Activated CD4-positive, alpha-beta memory T cell treated with anti-CD3 and anti-CD28 coated beads for 36 hours (primary cell): ENCODE measurements around the gene TRPM5. TPM values are rescaled to one million over a fixed set of nuclear protein-coding genes. Genes with fewer than 3 reads are reported as not detected.
A peak's percentile ranks its signal among the peaks of the same experiment; 100 is the strongest.

ENCODE experiments used
- CTCF ChIA-PET: fragments of 350-600 bp; sonication (Branson Sonifier 250); formaldehyde crosslinking; loops from one replicate; lab custom pipeline; 2021; ENCODE audit warnings: antibody characterized with exemption, inconsistent platforms; lab: Charles Lee
- POLR2A ChIA-PET: fragments of 350-600 bp; sonication (Branson Sonifier 250); formaldehyde crosslinking; loops from one replicate; lab custom pipeline; 2021; ENCODE audit warnings: antibody characterized with exemption; lab: Charles Lee
- DNase-seq: peaks from one replicate; pipeline ENCODE4 v3.0.0-alpha.2; 2020
- H3K27ac Mint-ChIP-seq: one replicate; pipeline ENCODE4 v1.8.0; 2021; ENCODE audit warnings: mixed read lengths
- H3K27me3 Mint-ChIP-seq: one replicate; pipeline ENCODE4 v1.8.0; 2021; ENCODE audit warnings: mixed read lengths
- H3K36me3 Mint-ChIP-seq: one replicate; pipeline ENCODE4 v1.8.0; 2021; ENCODE audit warnings: mixed read lengths
- H3K4me1 Mint-ChIP-seq: one replicate; pipeline ENCODE4 v1.8.0; 2021; ENCODE audit warnings: low read depth, mixed read lengths
- H3K4me3 Mint-ChIP-seq: one replicate; pipeline ENCODE4 v1.8.0; 2021; ENCODE audit warnings: mild to moderate bottlenecking, mixed read lengths
- H3K9me3 Mint-ChIP-seq: one replicate; pipeline ENCODE4 v1.8.0; 2021; ENCODE audit warnings: mixed read lengths
- intact Hi-C: fragments of 100-400 bp; cut with micrococcal nuclease; formaldehyde crosslinking; loops from one replicate; pipeline ENCODE4 v1.15.1; 2023
- total RNA-seq, 2 experiments: library from RNA; stranded (reverse); gene quantifications; one replicate each; pipeline ENCODE4 v1.2.3, GENCODE V29; 2021

Gene TRPM5
- total RNA-seq, 2 experiments from 2014 or later, result not detected

GRCh38 chr11:2421226-2421994 lies 22.9 kb downstream of the TRPM5 start:
- no peak for DNase-seq
- POLR2A ChIA-PET, result interaction anchor here (1.0 to 1.2 kb wide), 2 partner anchors 117 to 118 kb away, joined by 4 read pairs; no protein-coding TSS in a partner anchor
- CTCF ChIA-PET, result interaction anchor here (0.5 to 9.1 kb wide), 44 partner anchors 10 to 923 kb away, joined by 3 to 340 read pairs (median 5); partner anchors contain the start of genes C11orf21, CD81, KCNQ1 and TSPAN32
- H3K27ac Mint-ChIP-seq, result no peak overlapping the region
- no peaks in the 10 kb centered on the region for H3K9me3 Mint-ChIP-seq
- no peaks in the 10 kb centered on the region for H3K27me3 Mint-ChIP-seq
- peaks cover 2% of the 10 kb centered on the region for H3K4me1 Mint-ChIP-seq
- intact Hi-C loops, result loop anchor here (2.0 kb wide), 2 partner anchors 21 to 235 kb away; partner anchors contain the start of gene TSSC4
- no peaks in the 10 kb centered on the region for H3K36me3 Mint-ChIP-seq
- no peak overlapping the region for H3K4me3 Mint-ChIP-seq

DNA sequence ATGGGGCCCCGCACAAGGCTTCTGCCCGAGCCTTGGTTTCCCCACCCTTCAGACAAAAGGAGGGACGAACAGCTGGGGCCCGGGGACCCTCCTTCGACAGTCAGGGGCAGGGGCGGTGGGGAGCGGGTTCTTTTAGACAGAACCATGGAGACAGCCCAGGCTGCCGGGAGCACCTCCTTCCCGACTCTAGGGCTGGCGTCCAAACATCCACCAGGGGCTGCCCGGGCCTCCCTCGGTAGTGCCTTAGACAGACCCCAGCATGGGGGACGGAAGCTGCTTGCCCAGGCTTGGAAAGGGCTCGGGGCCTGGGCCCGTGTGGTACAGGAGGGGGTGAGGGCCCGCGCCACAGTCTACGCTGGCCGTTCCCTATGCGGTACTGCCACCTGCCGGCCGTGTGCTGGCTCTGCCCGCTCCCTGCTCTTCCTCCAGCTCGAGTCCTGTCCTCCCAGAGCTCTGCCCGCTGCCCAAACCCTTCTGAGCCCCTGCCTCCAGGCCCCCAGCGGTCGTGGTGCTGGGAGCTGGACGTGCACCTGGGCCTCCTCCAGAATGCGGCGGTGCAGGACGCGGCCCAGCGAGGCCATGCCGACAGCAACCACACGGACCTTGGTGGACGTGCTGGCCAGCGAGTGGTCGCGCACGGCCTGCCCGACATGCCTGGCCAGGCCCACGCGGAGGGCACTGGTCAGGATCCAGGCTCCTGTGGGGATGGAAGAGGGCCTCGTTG lies 23.6 kb downstream of the TRPM5 start:
- Mint-ChIP-seq H3K4me3 (no peak overlapping the region), H3K36me3 (no peaks in the 10 kb centered on the region), H3K4me1 (peaks cover 2% of the 10 kb centered on the region), H3K27me3 (no peaks in the 10 kb centered on the region), H3K9me3 (no peaks in the 10 kb centered on the region), H3K27ac (no peak overlapping the region)
- ChIA-PET POLR2A (interaction anchor here (1.0 to 1.2 kb wide), 2 partner anchors 116 to 118 kb away, joined by 4 read pairs; no protein-coding TSS in a partner anchor), CTCF (interaction anchor here (0.5 to 9.1 kb wide), 48 partner anchors 9 to 924 kb away, joined by 3 to 340 read pairs (median 5); partner anchors contain the start of genes C11orf21, CD81, KCNQ1 and TSPAN32)
- peak; percentile 79 for DNase-seq
- intact Hi-C loops, result loop anchor here (1.0 to 2.0 kb wide), 4 partner anchors 20 to 254 kb away; partner anchors contain the start of gene TSSC4

DNA sequence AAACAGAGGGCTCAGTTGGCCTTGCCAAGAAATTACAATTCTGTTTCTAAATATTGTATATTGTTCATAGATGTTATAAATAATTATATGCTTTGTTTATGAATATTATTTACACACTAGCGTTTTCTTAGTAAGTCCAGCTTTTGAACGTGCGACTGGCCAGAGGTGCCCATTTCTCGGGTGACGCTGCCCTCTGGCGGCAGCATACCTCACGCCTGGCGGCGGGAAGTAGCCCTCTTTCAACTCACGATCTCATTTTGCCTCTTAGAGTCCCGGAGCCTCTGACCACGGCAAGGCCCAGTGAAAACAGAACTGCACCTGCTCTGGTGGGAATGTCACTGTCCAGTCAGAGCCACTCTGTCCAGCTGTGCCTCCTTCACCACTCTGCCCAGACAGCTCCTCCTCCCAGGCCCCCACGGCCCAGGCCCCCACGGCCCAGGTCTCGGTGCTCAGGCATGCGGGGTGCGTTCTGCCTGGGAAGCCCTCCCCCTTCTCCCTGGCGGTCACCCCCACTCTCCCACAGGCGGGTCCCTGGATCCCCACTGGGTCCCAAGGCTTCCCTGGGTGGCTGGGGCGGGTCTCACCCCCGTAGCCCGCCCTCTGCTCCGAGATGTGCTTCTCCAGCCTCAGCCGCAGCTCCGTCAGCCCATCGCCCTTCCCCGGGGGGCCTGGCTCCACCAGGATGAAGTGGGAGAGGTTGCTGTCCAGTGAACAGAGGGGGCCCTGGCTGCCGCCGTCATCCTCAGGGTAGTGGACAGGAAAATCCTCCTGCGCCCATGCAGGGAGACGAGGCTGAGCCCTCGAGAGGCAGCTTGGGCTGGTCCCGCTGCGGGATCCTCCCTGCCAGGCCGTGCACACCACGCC lies 24.4 kb downstream of the TRPM5 start:
- Mint-ChIP-seq H3K27me3 (no peaks in the 10 kb centered on the region), H3K36me3 (no peaks in the 10 kb centered on the region), H3K4me1 (peaks cover 2% of the 10 kb centered on the region), H3K9me3 (no peaks in the 10 kb centered on the region), H3K27ac (no peak overlapping the region), H3K4me3 (no peak overlapping the region)
- intact Hi-C loops, result loop anchor here (1.0 to 2.0 kb wide), 5 partner anchors 19 to 254 kb away; partner anchors contain the start of gene TSSC4
- ChIA-PET CTCF (interaction anchor here (0.7 to 9.1 kb wide), 39 partner anchors 9 to 671 kb away, joined by 3 to 340 read pairs (median 6); partner anchors contain the start of genes C11orf21, CD81, KCNQ1 and TSPAN32), POLR2A (interaction anchor here (0.6 to 1.2 kb wide), 3 partner anchors 115 to 256 kb away, joined by 3 to 4 read pairs (median 4); no protein-coding TSS in a partner anchor)
- DNase-seq, result peak; percentile 75

DNA sequence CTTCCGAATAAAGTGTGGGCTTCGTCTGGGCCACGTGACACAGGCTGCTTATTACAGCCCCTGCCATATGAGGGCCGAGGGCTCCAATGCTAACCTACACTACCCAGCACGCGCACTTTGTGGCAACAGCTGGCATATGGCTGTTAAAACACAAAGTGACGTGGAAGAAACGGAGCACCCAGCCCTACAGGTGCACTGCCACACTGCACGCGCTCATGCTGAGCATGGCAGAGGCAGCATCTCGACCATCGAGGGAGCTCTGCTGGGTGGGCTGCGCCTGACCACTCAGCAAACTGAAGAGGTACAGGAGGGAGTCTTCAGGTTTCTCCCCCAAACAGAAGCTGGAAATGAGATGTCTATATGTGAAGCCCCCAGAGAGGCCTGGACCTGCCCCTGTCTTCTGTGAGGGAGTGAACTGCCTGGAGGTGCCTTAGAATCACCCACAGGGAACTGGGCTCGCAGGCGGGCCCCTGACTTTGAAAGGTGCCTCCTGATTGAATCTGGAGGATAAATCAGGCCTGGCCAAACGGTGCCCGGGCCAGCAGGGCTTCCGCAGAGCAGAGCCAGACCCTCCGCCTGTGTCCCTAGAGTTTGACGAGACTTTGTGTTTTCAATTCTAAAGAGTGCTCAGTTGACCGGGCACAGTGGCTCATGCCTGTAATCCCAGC lies 25.5 kb downstream of the TRPM5 start:
- no peaks in the 10 kb centered on the region for H3K9me3 Mint-ChIP-seq
- DNase-seq, result no peak
- no peaks in the 10 kb centered on the region for H3K36me3 Mint-ChIP-seq
- no peak overlapping the region for H3K4me3 Mint-ChIP-seq
- intact Hi-C loops, result loop anchor here (1.0 kb wide), 1 partner anchor 114 kb away; no protein-coding TSS in a partner anchor
- H3K4me1 Mint-ChIP-seq, result peaks cover 2% of the 10 kb centered on the region
- H3K27ac Mint-ChIP-seq, result no peak overlapping the region
- POLR2A ChIA-PET, result interaction anchor here (0.6 kb wide), 1 partner anchor 255 kb away, joined by 3 read pairs; no protein-coding TSS in a partner anchor
- CTCF ChIA-PET, result interaction anchor here (0.7 to 9.1 kb wide), 22 partner anchors 9 to 672 kb away, joined by 3 to 340 read pairs (median 6); partner anchors contain the start of genes C11orf21, CD81, TSPAN32 and TSSC4
- H3K27me3 Mint-ChIP-seq, result no peaks in the 10 kb centered on the region

GRCh38 chr11:2417856-2418692 lies 26.2 kb downstream of the TRPM5 start:
- H3K27me3 Mint-ChIP-seq, result no peaks in the 10 kb centered on the region
- H3K4me3 Mint-ChIP-seq, result no peak overlapping the region
- H3K27ac Mint-ChIP-seq, result no peak overlapping the region
- no peaks in the 10 kb centered on the region for H3K9me3 Mint-ChIP-seq
- intact Hi-C loops, result no loop called here
- ChIA-PET POLR2A (no interaction called here), CTCF (interaction anchor here (0.7 to 9.1 kb wide), 8 partner anchors 9 to 220 kb away, joined by 3 to 340 read pairs (median 8); partner anchors contain the start of genes C11orf21 and TSPAN32)
- DNase-seq, result no peak
- peaks cover 2% of the 10 kb centered on the region for H3K4me1 Mint-ChIP-seq
- H3K36me3 Mint-ChIP-seq, result no peaks in the 10 kb centered on the region

- Mint-ChIP-seq H3K27ac (no peak overlapping the region), H3K4me1 (peaks cover 2% of the 10 kb centered on the region), H3K9me3 (no peaks in the 10 kb centered on the region), H3K27me3 (no peaks in the 10 kb centered on the region), H3K36me3 (no peaks in the 10 kb centered on the region), H3K4me3 (no peak overlapping the region)
- no peak for DNase-seq
- CTCF ChIA-PET, result interaction anchor here (1.2 to 9.1 kb wide), 2 partner anchors 107 to 112 kb away, joined by 4 to 340 read pairs; partner anchors contain the start of genes C11orf21 and TSPAN32
- intact Hi-C loops, result no loop called here
- POLR2A ChIA-PET, result no interaction called here
Observed at GRCh38 chr11:2416765-2417164, 27.5 kb downstream of the TRPM5 start.

DNA sequence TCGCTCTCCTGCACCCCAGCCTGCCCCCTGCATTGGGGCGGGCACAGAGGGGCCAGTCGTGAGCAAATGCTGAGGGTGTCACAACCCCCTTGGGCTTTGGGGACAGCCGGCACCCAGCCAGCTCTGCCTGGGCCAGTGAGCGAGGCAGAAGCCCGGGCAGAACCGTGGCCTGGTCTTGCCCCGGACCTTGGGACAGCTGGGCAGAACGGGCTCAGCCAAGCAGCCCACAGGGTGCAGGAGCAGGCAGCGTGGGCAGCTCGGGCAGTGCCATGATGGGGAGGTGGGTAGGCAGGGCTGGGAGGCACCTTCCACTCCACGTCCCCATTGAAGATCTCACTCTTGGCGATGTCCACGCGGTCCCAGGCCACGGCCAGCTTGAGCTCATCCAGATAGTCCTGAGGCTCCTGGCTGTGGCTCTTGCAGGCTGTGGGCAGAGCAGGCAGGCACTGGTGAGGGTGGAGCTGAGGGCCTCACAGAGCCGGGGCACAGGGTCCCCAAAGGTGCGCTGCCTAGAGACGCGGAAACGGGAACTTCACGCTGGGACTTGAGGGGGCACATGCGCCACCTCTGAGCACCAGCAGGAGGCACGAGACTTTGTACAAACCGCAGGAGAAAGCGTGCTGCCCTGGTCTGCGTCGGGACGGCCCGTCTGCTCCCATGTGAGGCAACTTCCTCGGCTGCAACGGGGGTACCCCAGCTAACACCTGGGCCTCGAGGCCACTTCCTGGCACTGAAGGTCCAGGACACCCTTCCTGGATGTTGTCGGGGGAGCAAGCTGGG lies 28.5 kb downstream of the TRPM5 start:
- no peak overlapping the region for H3K27ac Mint-ChIP-seq
- no peaks in the 10 kb centered on the region for H3K9me3 Mint-ChIP-seq
- no peak for DNase-seq
- intact Hi-C loops, result no loop called here
- no peaks in the 10 kb centered on the region for H3K36me3 Mint-ChIP-seq
- no peaks in the 10 kb centered on the region for H3K27me3 Mint-ChIP-seq
- H3K4me1 Mint-ChIP-seq, result peaks cover 2% of the 10 kb centered on the region
- POLR2A ChIA-PET, result no interaction called here
- no peak overlapping the region for H3K4me3 Mint-ChIP-seq
- CTCF ChIA-PET, result interaction anchor here (0.7 to 9.1 kb wide), 2 partner anchors 15 to 111 kb away, joined by 3 to 340 read pairs; partner anchors contain the start of genes C11orf21, TSPAN32 and TSSC4

GRCh38 chr11:2415171-2415570 lies 29.1 kb downstream of the TRPM5 start:
- Mint-ChIP-seq H3K4me3 (no peak overlapping the region), H3K27ac (no peak overlapping the region), H3K9me3 (no peaks in the 10 kb centered on the region), H3K36me3 (no peaks in the 10 kb centered on the region), H3K27me3 (no peaks in the 10 kb centered on the region), H3K4me1 (peaks cover 2% of the 10 kb centered on the region)
- intact Hi-C loops, result no loop called here
- DNase-seq, result no peak
- POLR2A ChIA-PET, result no interaction called here
- CTCF ChIA-PET, result interaction anchor here (0.7 to 9.1 kb wide), 2 partner anchors 14 to 111 kb away, joined by 3 to 340 read pairs; partner anchors contain the start of genes C11orf21, TSPAN32 and TSSC4

DNA sequence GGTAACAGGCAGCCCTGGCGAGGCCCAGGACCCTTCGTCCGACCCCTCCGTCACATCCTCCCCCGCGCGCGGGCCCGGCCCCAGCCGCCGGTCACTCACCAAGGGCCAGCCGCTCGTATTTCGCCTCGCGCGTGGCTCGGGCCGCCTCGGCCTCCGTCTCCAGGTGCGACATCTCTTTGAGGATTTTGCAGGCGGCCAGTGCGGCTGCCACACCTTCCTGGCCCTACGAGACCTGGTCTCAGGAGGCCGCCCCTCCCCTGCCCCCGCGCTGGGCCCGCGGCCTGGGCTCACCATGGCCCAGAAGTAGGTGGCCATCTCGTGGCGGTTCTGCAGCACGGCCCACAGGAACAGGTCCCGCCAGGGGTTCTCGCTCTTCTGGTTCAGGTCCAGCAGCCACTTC lies 29.7 kb downstream of the TRPM5 start:
- no peaks in the 10 kb centered on the region for H3K4me1 Mint-ChIP-seq
- no peak overlapping the region for H3K27ac Mint-ChIP-seq
- H3K36me3 Mint-ChIP-seq, result no peaks in the 10 kb centered on the region
- no peaks in the 10 kb centered on the region for H3K9me3 Mint-ChIP-seq
- no peak overlapping the region for H3K4me3 Mint-ChIP-seq
- ChIA-PET POLR2A (no interaction called here), CTCF (interaction anchor here (9.1 kb wide), 1 partner anchor 110 kb away, joined by 340 read pairs; the partner anchor contains the start of genes C11orf21 and TSPAN32)
- no peaks in the 10 kb centered on the region for H3K27me3 Mint-ChIP-seq
- no peak for DNase-seq
- intact Hi-C loops, result no loop called here
